T-helper 2 cell treated with Interferon-gamma antibody and Interleukin-4, amounts not matched to agents 5 μg/mL and 100 μg/mL, for 36 hours (primary cell): ENCODE measurements around the gene ATP8B1.

ENCODE experiments used
- DNase-seq: peaks from one replicate; pipeline ENCODE4 v3.0.0; 2021; ENCODE audit warnings: low spot score
- H3K27ac Mint-ChIP-seq: one replicate; pipeline ENCODE4 v1.8.0; 2021; ENCODE audit warnings: mild to moderate bottlenecking, mixed read lengths
- H3K27me3 Mint-ChIP-seq: one replicate; pipeline ENCODE4 v1.8.0; 2021; ENCODE audit warnings: low read depth, mixed read lengths
- H3K36me3 Mint-ChIP-seq: one replicate; pipeline ENCODE4 v1.8.0; 2021; ENCODE audit warnings: low read depth, mixed read lengths
- H3K4me1 Mint-ChIP-seq: one replicate; pipeline ENCODE4 v1.8.0; 2021; ENCODE audit warnings: low read depth, mixed read lengths
- H3K4me3 Mint-ChIP-seq: one replicate; pipeline ENCODE4 v1.8.0; 2022; ENCODE audit warnings: mild to moderate bottlenecking, moderate library complexity, mixed read lengths
- H3K9me3 Mint-ChIP-seq: one replicate; pipeline ENCODE4 v1.8.0; 2021; ENCODE audit warnings: mixed read lengths

The ATP8B1 gene

GRCh38 chr18:57780318-57780705 lies 22.8 kb downstream of the ATP8B1 start:
- DNase-seq, result no peak
- no peaks in the 10 kb centered on the region for H3K27me3 Mint-ChIP-seq
- H3K4me3 Mint-ChIP-seq, result no peak overlapping the region
- H3K9me3 Mint-ChIP-seq, result no peaks in the 10 kb centered on the region
- H3K4me1 Mint-ChIP-seq, result peaks cover 6% of the 10 kb centered on the region
- H3K27ac Mint-ChIP-seq, result no peak overlapping the region
- no peaks in the 10 kb centered on the region for H3K36me3 Mint-ChIP-seq

- no peaks in the 10 kb centered on the region for H3K27me3 Mint-ChIP-seq
- no peak overlapping the region for H3K4me3 Mint-ChIP-seq
- no peaks in the 10 kb centered on the region for H3K9me3 Mint-ChIP-seq
- H3K4me1 Mint-ChIP-seq, result peaks cover 6% of the 10 kb centered on the region
- H3K36me3 Mint-ChIP-seq, result no peaks in the 10 kb centered on the region
- DNase-seq, result no peak
- no peak overlapping the region for H3K27ac Mint-ChIP-seq
Observed at GRCh38 chr18:57776767-57777166, 26.3 kb downstream of the ATP8B1 start.

- Mint-ChIP-seq H3K27ac (no peak overlapping the region), H3K4me3 (no peak overlapping the region), H3K27me3 (no peaks in the 10 kb centered on the region), H3K9me3 (no peaks in the 10 kb centered on the region), H3K36me3 (no peaks in the 10 kb centered on the region), H3K4me1 (peaks cover 6% of the 10 kb centered on the region)
- no peak for DNase-seq
Observed at GRCh38 chr18:57776354-57776753, 26.8 kb downstream of the ATP8B1 start.

- no peak overlapping the region for H3K27ac Mint-ChIP-seq
- no peak for DNase-seq
- H3K36me3 Mint-ChIP-seq, result no peaks in the 10 kb centered on the region
- H3K4me3 Mint-ChIP-seq, result no peak overlapping the region
- H3K4me1 Mint-ChIP-seq, result peaks cover 6% of the 10 kb centered on the region
- H3K27me3 Mint-ChIP-seq, result no peaks in the 10 kb centered on the region
- H3K9me3 Mint-ChIP-seq, result no peaks in the 10 kb centered on the region
Observed at GRCh38 chr18:57775937-57776336, 27.2 kb downstream of the ATP8B1 start.

GRCh38 chr18:57772387-57772799 lies 30.7 kb downstream of the ATP8B1 start:
- Mint-ChIP-seq H3K27me3 (no peaks in the 10 kb centered on the region), H3K9me3 (no peaks in the 10 kb centered on the region), H3K27ac (no peak overlapping the region), H3K36me3 (no peaks in the 10 kb centered on the region), H3K4me1 (no peaks in the 10 kb centered on the region), H3K4me3 (no peak overlapping the region)
- no peak for DNase-seq

- DNase-seq, result no peak
- no peak overlapping the region for H3K27ac Mint-ChIP-seq
- no peaks in the 10 kb centered on the region for H3K27me3 Mint-ChIP-seq
- H3K4me1 Mint-ChIP-seq, result no peaks in the 10 kb centered on the region
- no peaks in the 10 kb centered on the region for H3K36me3 Mint-ChIP-seq
- H3K4me3 Mint-ChIP-seq, result no peak overlapping the region
- no peaks in the 10 kb centered on the region for H3K9me3 Mint-ChIP-seq
Observed at GRCh38 chr18:57771626-57772025, 31.5 kb downstream of the ATP8B1 start.

- DNase-seq, result no peak
- H3K4me3 Mint-ChIP-seq, result no peak overlapping the region
- H3K27ac Mint-ChIP-seq, result no peak overlapping the region
- H3K27me3 Mint-ChIP-seq, result no peaks in the 10 kb centered on the region
- H3K4me1 Mint-ChIP-seq, result no peaks in the 10 kb centered on the region
- H3K36me3 Mint-ChIP-seq, result no peaks in the 10 kb centered on the region
- no peaks in the 10 kb centered on the region for H3K9me3 Mint-ChIP-seq
Observed at GRCh38 chr18:57771193-57771592, 31.9 kb downstream of the ATP8B1 start.

- Mint-ChIP-seq H3K36me3 (no peaks in the 10 kb centered on the region), H3K4me3 (no peak overlapping the region), H3K4me1 (no peaks in the 10 kb centered on the region), H3K27me3 (no peaks in the 10 kb centered on the region), H3K9me3 (no peaks in the 10 kb centered on the region), H3K27ac (no peak overlapping the region)
- no peak for DNase-seq
Observed at GRCh38 chr18:57768537-57769326, 34.4 kb downstream of the ATP8B1 start.

GRCh38 chr18:57767259-57768050 lies 35.7 kb downstream of the ATP8B1 start:
- H3K4me1 Mint-ChIP-seq, result no peaks in the 10 kb centered on the region
- H3K27ac Mint-ChIP-seq, result no peak overlapping the region

GRCh38 chr18:57764995-57765394 lies 38.1 kb downstream of the ATP8B1 start:
- DNase-seq, result no peak
- H3K4me3 Mint-ChIP-seq, result no peak overlapping the region
- H3K9me3 Mint-ChIP-seq, result no peaks in the 10 kb centered on the region
- H3K27ac Mint-ChIP-seq, result no peak overlapping the region
- H3K27me3 Mint-ChIP-seq, result no peaks in the 10 kb centered on the region
- H3K36me3 Mint-ChIP-seq, result no peaks in the 10 kb centered on the region
- H3K4me1 Mint-ChIP-seq, result no peaks in the 10 kb centered on the region

More at GRCh38 chr18:57767259-57768050, 35.7 kb downstream of the ATP8B1 start:
- no peak for DNase-seq
- Mint-ChIP-seq H3K4me3 (no peak overlapping the region), H3K27me3 (no peaks in the 10 kb centered on the region), H3K36me3 (no peaks in the 10 kb centered on the region), H3K9me3 (no peaks in the 10 kb centered on the region)

GRCh38 chr18:57764087-57764486 lies 39.0 kb downstream of the ATP8B1 start:
- Mint-ChIP-seq H3K27me3 (no peaks in the 10 kb centered on the region), H3K4me3 (no peak overlapping the region), H3K9me3 (no peaks in the 10 kb centered on the region), H3K4me1 (no peaks in the 10 kb centered on the region), H3K36me3 (no peaks in the 10 kb centered on the region), H3K27ac (no peak overlapping the region)
- DNase-seq, result no peak

GRCh38 chr18:57762686-57763085 lies 40.4 kb downstream of the ATP8B1 start:
- Mint-ChIP-seq H3K27ac (no peak overlapping the region), H3K4me1 (no peaks in the 10 kb centered on the region), H3K9me3 (no peaks in the 10 kb centered on the region), H3K27me3 (no peaks in the 10 kb centered on the region), H3K36me3 (no peaks in the 10 kb centered on the region), H3K4me3 (no peak overlapping the region)
- no peak for DNase-seq

- no peak for DNase-seq
- Mint-ChIP-seq H3K27ac (no peak overlapping the region), H3K4me1 (no peaks in the 10 kb centered on the region), H3K36me3 (no peaks in the 10 kb centered on the region), H3K4me3 (no peak overlapping the region), H3K9me3 (no peaks in the 10 kb centered on the region), H3K27me3 (peaks cover 6% of the 10 kb centered on the region)
Observed at GRCh38 chr18:57759650-57760049, 43.5 kb downstream of the ATP8B1 start.

GRCh38 chr18:57755473-57756067 lies 47.5 kb downstream of the ATP8B1 start:
- Mint-ChIP-seq H3K27ac (no peak overlapping the region), H3K4me1 (peaks cover 9% of the 10 kb centered on the region), H3K36me3 (no peaks in the 10 kb centered on the region), H3K4me3 (no peak overlapping the region), H3K27me3 (peaks cover 18% of the 10 kb centered on the region), H3K9me3 (no peaks in the 10 kb centered on the region)
- DNase-seq, result no peak
